Activated CD8-positive, alpha-beta memory T cell treated with anti-CD3 and anti-CD28 coated beads, Interleukin-2, amount 50 U/mL, for 1 hour (primary cell): ENCODE data around the gene RBM17.
"Not testable (repeated sequence)": the region's sequence is repeated elsewhere in the genome, so short reads cannot be mapped to it uniquely, and the experiment has no call there.

ENCODE experiments used
- DNase-seq: peaks from one replicate; pipeline ENCODE4 v3.0.0-alpha.2; 2020; ENCODE audit errors: extremely low read depth

RBM17 gene

GRCh38 chr10:6088721-6089333 is at the start of gene RBM17:
RBM17 (plus strand) TSS chr10:6089034; CDS start chr10:6097066, 8,032 bp downstream.
- peak; percentile 93 for DNase-seq

GRCh38 chr10:6039711-6040110 is 49.1 kb upstream of the RBM17 start:
- DNase-seq = no peak

GRCh38 chr10:6040205-6040604 is 48.6 kb upstream of the RBM17 start:
- DNase-seq = no peak

GRCh38 chr10:6043377-6043776 is 45.5 kb upstream of the RBM17 start:
- DNase-seq = not testable (repeated sequence)

GRCh38 chr10:6044060-6044459 is 44.8 kb upstream of the RBM17 start:
- no peak for DNase-seq

GRCh38 chr10:6044751-6045313 is 44.0 kb upstream of the RBM17 start:
- no peak for DNase-seq

GRCh38 chr10:6045314-6045848 is 43.5 kb upstream of the RBM17 start:
- no peak for DNase-seq

- no peak for DNase-seq
These were observed 42.7 kb upstream of the RBM17 start for GRCh38 chr10:6045878-6046772.

- no peak for DNase-seq
These were observed 41.8 kb upstream of the RBM17 start for GRCh38 chr10:6046773-6047611.

GRCh38 chr10:6047847-6048246 is 41.0 kb upstream of the RBM17 start:
- DNase-seq = no peak

- DNase-seq = no peak
These were observed 40.4 kb upstream of the RBM17 start for GRCh38 chr10:6048281-6049030.

- no peak for DNase-seq
These were observed 39.8 kb upstream of the RBM17 start for GRCh38 chr10:6049031-6049400.

GRCh38 chr10:6050801-6051445 is 37.9 kb upstream of the RBM17 start:
- DNase-seq = peak; percentile 82

- peak; percentile 68 for DNase-seq
These were observed 36.3 kb upstream of the RBM17 start for GRCh38 chr10:6052247-6053221.

GRCh38 chr10:6053303-6053702 is 35.5 kb upstream of the RBM17 start:
- no peak for DNase-seq

- DNase-seq = no peak
These were observed 34.8 kb upstream of the RBM17 start for GRCh38 chr10:6053816-6054631.

- no peak for DNase-seq
These were observed 34.0 kb upstream of the RBM17 start for GRCh38 chr10:6054884-6055283.

GRCh38 chr10:6055929-6056328 is 32.9 kb upstream of the RBM17 start:
- DNase-seq = no peak
